TTC549 (cell line): ENCODE measurements around the gene SCGB3A2.

Experiments
- FAIRE-seq: peaks from 2 replicates; lab custom pipeline; 2012; peaks lifted over from hg19 to GRCh38; lab: Jason Lieb, UNC

SCGB3A2 gene, protein sequence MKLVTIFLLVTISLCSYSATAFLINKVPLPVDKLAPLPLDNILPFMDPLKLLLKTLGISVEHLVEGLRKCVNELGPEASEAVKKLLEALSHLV

DNA sequence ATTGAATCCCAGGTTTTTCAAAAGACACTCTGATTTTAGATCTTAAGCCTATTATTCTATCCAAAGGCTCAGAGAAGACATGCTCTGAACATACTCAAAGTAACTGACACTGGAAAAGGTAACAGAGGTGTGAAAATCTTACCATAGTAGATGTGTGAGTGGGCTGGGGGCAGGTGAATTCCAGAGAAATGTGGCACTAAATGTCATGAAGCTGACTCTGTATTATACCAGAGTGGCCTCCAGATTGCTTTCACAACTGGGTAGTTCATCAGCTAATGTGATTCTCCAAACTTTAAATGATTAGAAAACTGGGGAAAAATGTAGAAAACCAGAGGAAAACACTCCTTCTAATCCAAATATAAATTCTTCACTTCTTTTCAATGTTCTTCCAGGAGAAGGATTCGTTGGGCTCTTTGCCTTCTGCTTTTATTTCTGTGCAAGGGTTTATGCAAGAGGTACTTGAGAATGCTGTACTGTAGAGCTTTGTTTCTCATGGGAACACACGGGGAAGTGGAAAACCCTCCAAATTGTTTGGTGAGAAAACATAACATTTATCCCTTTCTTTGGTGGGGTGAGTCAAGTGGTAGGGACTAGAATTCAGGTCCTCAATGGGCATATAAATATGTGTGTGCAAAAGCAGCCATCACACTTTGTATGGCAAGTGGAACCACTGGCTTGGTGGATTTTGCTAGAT is at the start of gene SCGB3A2:
SCGB3A2 (plus strand) TSS at position 646 of the 694 bp plus-strand sequence. CDS start 93 bp downstream, outside the sequence.
- no peak for FAIRE-seq

DNA sequence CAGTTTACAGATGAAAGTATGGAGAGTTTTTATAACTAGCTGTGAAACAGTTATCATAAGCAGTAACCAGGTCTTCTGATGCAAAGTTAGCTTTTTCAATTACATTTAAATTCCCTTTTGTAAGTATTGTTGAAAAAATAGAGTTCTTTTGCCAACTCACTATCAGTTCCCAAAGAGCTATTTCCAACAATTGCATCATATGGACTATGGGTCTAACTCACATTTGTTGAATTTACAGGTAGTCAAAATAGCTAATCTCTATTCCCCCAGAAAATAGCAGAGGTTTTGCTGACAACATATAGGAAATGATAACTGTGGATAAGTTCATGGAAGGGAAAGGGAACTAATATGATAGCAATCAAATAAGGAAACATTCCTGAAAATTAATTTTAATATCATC is 48.5 kb upstream of the SCGB3A2 start:
- no peak for FAIRE-seq

DNA sequence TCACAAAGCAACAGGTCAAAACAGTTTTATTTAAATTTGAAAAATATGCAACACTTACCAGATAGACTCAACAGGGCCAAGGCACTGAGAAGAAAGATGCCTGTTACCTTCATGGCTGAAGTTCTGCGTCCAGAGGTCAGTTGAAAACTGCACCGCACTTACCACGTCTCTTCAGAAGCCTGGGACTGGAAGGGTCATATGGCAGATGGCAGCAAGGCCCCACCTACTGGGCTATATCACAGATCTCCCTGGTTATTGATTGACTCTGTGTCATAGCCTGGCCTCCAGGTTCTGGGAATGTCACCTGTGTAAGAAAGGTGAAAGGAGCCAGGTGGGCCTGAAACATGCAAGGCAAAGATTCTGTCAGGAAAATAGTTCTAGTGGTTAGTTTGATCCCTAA is 47.0 kb upstream of the SCGB3A2 start, which contains the start of gene SPINK1:
SPINK1 (minus strand) TSS at position 207 of the 400 bp plus-strand sequence; CDS start at position 113, 94 bp downstream.
- FAIRE-seq, result no peak

DNA sequence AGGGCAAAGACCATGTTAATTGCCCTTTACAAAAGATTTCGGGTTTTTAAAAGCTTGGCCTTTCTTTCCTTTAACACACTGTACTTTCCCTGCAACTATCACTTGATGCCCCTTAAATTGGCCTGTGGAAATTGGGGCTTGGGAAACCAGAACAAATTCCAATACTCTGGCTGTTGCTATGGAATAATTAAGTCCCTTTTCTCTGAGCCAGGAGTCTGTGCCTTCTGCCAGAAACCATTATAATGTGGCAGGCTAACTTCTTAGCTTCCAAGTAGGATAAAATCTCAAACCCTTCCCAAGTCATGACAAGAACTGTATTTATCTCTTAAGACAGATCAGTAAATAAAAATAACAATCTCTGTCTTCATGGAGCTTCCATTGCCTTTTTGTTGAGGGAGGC is 46.0 kb upstream of the SCGB3A2 start:
- no peak for FAIRE-seq

DNA sequence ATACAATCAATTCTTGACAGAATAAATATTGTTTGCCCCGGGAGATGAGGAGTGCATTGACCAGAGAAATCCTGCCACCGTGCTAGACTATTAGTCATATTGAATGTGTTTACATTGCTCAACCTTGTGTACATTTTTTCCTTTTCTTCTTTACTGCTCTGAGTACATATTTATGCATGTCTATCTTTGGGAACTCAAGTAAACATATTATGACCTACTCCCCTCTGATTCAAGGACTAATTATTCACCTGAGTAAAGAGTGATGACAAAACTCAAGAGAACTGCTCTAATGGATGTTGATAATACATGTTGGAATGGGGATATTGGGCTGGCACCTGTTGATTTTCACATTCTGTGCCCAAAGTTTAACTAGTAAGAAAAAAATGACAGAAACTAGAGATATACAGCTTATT is 43.1 kb upstream of the SCGB3A2 start:
- no peak for FAIRE-seq

DNA sequence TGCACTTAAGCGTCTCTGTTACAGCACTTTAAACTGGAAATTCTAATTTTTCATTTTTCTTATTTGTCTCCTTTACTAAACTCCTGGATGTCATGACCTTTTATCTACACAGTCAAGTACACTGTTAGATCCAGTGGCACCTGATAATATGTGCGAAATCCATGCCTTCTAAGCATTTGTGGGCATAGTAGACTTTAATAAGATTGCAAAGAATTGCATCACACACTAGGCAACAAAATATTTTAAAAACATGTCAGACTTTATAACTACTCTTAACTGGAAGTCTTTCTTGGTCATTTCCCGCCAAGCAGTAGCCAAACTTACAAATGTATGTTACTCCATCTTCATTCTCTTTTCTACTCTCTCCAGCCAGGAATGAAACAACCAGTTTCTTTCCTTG is 42.1 kb upstream of the SCGB3A2 start:
- no peak for FAIRE-seq

DNA sequence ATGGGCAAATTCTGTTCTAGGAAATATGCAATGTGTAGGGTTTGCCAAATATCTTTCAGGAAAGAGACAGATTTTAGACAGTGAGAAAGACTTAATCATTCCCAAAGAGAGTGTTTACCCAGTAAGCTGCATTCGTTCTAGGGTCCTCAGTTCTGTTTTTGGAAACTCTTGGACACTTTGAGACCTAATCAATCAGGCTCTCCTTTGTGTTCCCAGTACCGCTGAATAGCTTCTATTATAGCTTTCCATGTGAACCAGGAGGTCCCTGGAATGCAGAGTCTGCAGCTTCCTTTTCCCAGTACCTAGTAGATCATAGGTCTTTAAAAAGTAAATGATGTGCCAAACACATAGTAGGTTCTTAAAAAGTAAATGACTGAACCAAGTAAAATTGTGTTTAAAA is 35.6 kb upstream of the SCGB3A2 start:
- no peak for FAIRE-seq

DNA sequence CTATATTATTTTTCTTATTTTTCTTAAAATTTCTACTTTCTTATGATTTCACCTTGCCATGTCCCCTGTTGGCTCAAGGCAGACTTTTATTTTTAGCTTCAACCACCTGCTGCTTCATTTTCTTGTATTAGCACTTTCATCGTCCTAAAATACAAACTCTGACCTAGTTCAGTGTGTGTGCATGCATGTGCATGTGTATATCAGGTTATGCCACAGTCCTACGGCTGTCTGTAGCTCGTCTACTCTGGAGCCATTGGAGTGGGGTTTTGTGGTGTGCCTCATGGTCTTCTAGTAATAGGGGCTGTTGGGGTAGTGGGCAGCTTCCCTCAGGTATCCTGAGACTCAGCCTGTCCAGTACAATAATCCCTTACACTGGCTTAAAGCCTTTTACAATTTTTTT is 33.7 kb upstream of the SCGB3A2 start:
- FAIRE-seq, result no peak

DNA sequence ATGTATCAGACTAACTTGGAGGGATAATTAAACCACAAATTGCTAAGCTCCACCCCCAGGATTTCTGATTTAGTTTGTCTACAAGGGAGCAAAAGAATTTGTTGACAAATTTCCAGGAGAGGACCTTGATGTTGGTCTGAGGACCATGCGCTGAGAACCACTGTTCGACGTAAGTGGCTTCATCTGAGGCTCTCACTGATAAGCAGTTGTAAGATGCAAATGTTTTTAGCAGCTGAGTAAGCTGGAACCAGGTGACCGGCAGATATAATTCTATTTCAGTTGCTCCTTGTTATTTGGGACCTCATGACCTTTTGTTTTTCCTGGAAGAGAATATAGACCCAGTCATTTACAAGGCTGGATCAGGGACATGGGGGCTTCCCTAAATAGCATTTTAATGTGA is 32.9 kb upstream of the SCGB3A2 start:
- no peak for FAIRE-seq

DNA sequence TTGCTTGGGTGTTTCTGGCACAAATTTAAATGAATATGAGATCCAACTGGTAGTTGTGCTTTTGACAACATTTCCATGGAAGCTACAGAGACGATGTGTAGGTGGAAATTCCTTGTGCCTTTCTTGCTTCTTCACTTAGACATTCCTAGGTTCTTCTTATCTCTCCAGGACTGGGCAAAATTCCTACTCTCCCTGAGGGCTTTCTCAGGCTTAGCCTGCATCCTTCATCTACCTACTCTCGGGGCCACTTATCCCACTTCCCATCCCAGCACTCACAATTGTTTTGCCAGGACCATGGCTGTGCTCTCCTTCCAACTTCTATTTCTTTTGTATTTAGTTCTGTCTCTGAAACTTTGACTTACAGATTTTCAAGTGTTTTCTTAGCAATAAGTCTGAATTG is 29.3 kb upstream of the SCGB3A2 start:
- FAIRE-seq, result no peak

DNA sequence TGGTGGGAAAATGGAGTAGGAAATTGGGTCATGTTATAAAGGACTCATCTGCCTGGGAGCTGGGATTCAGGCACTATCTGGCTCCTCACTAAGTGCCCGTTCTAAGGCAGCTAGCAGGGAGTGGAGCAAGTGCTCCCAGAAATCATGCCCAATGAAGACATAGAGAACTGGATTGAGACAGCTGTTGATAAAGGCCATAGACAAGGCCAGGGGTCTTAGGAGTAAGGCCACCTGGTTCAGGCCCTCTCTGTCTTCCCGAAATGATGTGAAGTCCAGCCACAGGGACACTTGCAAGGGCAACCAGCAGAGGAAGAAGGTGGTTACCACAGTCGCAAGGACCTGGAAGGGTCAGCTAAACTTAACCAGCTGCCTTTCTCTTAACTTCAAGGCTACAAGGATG is 26.9 kb upstream of the SCGB3A2 start:
- no peak for FAIRE-seq

DNA sequence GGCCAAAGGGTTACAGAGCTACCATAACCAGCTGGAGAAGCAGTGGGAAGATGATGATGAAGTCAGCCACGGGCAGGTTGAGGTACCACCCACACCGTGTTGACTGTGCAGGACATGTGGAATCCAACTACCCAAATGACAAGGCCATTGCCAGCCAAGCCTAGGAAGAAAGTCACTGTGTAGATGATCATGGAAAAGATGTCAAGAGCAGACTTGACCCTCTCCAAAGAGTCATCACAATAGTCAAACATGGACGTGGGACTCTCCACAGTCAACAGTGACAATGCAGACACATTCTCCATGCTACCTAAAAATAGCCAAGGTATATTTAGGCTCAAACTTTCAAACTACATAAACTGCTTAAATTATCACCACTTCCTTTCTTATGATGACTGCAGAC is 26.1 kb upstream of the SCGB3A2 start:
- FAIRE-seq, result no peak

DNA sequence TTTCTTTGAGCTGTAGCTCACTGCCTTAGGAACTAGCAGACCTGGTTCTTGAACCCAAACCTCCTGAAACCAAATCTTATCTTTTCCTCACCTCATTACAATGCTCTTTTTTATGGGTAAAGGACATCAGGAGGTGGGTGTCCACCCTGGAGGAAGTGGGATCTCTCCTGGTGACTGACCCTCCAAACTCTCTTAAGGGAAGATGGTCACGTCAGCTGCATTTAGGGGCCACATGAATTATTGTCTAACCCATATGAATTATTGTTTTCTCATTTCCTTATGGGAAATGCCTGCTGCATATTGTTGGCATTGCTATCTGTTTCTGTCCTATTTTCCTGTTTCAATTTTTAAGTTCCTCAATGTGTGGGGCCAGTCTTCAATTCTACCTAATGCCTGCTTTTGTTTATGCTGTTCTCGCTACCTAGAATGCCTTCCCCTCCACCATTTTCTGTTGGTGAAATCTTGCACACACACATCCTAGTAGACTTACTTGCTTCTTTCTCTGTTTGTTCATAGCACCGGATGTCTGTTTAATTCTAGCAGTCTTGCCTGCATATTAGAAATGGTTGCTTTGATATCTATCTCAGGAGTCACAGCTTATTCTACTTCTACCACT is 25.0 kb upstream of the SCGB3A2 start:
- no peak for FAIRE-seq

DNA sequence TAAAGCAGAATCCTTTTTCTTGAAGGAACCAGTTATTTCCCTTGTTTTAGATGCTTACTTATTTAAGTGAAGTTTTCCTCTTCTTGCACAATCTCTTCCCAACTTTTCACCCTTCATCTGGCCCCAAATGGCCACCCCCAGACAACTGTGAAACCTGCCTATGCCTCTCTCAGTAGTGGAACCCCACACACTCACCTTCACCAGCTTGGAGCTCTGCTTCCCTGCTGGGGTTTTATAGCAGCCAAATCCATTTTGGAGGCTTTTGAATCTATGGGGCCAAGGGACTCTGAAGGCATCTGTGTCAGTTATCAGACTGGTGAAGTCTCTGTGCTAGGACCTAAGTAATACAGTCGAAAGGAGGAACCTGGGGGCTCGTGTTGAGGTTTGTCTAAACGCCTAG is 24.2 kb upstream of the SCGB3A2 start:
- no peak for FAIRE-seq

DNA sequence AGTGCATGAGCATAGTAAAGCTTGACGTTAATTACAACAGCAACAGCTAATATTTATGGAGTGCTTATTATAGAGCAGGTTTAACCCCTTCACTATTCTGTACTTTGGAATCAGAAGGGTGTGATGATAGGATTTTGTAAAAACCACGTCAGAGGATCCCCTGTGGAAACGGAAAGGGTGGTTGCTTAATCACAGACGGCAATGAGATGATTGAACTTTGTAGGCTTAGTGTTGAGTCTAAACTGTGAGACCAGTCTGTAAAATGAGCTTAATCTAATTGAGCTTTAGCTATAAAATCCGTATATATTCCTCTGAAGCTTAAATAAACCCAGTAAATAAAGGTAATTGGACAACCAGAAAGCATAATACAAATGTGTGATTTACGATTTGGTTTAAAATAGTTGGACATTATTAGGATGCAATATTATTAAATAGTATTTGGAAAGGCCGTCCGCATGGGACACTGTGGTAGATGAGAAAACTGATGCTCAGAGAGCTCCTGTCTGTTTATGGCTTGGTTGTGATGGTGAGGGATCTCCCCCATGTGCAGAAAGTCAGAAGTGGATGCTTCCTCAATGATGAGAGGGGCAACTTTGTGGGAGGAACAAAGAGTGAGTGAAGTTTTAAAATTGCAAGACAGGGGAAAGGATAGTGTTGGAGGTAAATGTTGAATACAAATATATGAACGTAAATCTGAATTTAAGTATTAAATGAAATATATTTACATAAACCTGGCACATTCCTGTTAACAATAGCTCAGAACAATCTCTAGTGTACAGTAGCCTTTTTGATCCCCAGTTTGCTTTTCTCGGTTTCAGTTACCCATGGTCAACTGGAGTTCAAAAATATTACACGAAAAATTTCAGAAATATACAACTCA is 23.4 kb upstream of the SCGB3A2 start:
- FAIRE-seq, result no peak

DNA sequence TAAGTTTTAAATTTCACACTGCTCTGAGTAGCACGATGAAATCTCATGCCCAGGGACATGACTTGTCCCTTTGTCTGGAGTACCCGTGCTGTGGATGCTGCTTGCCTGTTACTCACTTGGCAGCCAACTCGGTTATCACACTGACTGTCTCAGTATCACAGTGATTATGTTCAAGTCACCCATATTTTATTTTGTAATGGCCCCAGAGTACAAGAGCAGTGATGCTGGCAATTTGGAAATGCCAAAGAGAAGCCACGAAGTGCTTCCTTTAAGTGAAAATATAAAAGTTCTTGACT is 22.8 kb upstream of the SCGB3A2 start:
- FAIRE-seq, result no peak

DNA sequence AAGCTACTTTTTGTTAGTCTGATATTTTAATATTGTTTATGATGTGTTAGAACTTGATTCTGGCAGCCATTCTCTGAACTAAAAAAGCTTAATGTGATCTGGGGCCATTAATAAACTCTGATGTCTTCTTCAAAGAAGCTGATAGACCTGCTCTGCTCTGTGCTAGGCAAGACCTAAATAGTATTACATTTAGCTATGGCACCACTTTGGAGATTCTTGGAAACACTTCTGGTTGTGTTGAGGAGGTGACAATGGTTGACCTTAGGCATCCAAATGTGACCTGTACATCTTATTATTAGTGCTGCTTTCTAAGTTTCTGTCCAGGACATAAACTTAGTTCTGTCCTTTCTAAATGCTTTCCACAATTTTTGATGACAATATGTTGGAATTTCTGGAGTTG is 21.7 kb upstream of the SCGB3A2 start:
- FAIRE-seq, result no peak

DNA sequence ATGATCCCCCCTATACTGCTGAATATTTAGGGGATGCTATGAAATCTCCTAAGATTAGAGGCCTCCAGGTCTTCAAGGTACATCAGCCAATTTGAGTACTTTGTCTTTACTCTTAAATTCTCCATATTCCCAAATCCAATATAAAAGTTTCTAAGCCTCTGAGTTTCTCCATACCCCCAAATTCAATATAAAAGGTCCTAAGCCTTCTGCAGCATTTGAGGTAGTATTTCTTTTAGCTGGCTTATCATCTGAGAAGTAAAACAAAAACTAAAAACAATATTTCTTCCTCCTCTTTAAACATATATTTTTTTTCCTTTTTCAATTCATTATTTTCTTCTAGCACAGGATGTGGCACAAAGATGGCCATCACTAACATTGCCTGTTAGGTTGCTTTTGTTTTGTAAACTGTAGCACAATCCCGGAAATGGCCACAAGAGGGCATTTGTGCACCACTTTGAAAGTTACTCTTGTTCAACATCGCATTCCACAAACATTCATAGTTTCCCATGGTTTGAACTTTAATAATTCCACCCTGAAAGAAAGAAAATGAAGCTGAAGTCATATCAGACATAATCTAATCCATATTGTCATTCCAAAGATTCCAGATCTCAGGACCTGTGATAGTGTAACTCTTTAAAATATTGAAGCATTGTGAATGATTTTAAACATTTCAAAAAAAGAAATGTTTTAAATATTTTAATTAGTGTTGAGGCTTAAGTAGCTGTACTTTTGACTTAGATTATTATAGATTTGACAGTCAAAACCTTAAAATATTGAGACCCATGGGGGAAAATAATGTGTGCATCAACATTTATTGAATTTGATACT is 21.0 kb upstream of the SCGB3A2 start:
- peak; percentile 69 for FAIRE-seq

DNA sequence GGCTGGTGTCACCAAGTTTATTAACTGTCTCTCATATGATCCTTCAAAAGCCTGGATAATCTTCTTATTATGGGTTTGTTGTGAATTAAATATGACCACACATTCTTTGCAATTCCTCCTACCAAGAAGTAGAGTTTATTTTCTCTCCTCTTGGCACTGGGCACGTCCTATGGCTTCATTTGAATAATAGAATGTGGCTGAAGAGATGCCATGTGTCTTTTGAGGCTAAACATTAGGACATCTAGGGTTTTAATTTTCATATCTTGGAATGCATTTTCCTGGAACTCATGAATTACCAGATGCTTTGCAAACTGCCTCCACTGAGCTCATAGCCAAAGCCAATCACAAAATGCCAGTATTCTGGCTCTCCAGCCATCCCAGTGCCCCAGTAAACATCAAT is 19.9 kb upstream of the SCGB3A2 start:
- no peak for FAIRE-seq

DNA sequence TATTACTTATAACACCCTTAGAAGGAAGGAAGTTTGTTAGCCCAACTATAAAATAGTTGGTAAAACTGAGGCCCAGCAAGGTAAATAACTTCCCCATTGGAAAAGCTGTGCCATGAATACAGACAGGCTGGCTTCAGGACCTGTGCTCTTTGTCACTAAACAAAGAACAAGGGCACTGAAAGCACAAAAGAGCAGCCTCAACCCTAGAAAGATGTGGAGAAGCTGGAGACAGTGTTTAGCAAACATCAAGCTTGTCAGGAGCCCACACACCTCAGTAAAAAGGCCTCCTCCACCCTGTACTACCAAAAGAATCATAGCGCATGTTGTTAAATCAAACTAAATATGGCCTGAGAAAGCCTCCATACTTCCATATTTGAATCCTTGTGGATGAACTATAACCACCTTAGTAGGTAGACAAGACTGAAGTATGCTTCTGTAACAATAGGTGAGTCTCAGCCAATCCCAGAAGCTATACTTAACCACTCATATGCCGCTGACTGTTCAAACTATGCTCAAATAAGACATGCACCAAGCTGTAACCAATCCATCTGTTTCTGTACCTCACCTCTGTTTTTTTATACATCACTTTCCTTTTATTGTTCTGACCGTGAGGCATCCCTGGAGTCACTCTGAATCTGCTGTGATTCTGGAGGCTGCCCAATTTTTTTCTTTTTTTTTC is 18.4 kb upstream of the SCGB3A2 start:
- FAIRE-seq, result no peak

DNA sequence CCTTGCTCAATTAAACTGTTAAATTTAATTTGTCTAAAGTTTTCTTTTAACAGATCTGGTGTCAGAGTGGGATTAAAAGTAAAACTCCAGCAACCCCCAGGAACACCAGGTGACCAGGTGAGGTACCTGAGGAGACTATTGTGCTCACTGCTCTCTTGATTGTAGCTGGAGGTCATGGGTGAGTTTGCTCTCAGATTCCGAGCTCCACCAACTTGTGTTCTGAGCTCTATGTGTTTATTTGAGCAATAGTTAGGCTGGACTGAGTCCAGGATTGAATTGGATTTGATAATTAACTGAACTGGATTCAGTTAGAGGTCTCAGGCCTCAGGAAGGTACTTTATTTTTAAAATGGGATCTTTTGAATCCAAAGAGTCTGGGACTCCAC is 17.9 kb upstream of the SCGB3A2 start:
- FAIRE-seq, result no peak
